K562 (cell line): ENCODE measurements around the gene HEMGN. TPM values are rescaled to one million over a fixed set of nuclear protein-coding genes. Genes with fewer than 3 reads are reported as not detected.

Source experiments
- CAMTA2 ChIP-seq: fragments of 250-450 bp; sonication (Bioruptor Pico); conservative IDR thresholded peaks from 2 replicates; pipeline ENCODE4 v1.5.1; 2022
- DLX4 ChIP-seq: fragments of 250-450 bp; sonication (Bioruptor Pico); IDR thresholded peaks from 2 replicates; pipeline ENCODE4 v1.6.1; 2021; ENCODE audit warnings: mild to moderate bottlenecking
- E2F3 ChIP-seq: fragments of 250-450 bp; sonication (Bioruptor Pico); IDR thresholded peaks from 2 replicates; pipeline ENCODE4 v1.4.0; 2020; ENCODE audit warnings: mild to moderate bottlenecking
- E2F5 ChIP-seq: sonication (generic); formaldehyde crosslinking; IDR thresholded peaks from 2 replicates; pipeline ENCODE4 v1.8.0; 2022; ENCODE audit warnings: mild to moderate bottlenecking, missing genetic modification reagents
- HMBOX1 ChIP-seq: sonication (generic); IDR thresholded peaks from 2 replicates; pipeline ENCODE4 v1.6.1; 2016
- JUND ChIP-seq, 2 experiments: IDR thresholded peaks; 2 replicates in 1 of 2; 3 replicates in 1 of 2; pipeline ENCODE4 v1.6.1; 2011; ENCODE audit warnings: borderline replicate concordance in 2 of 2, low read depth in 2 of 2, low read length in 2 of 2, improper control_type of control experiment in 1 of 2, missing biosample characterization in 1 of 2, missing genetic modification characterization in 1 of 2, missing genetic modification reagents in 1 of 2
- MAFK ChIP-seq: IDR thresholded peaks from 2 replicates; pipeline ENCODE4 v1.6.1; 2011; ENCODE audit warnings: low read length, improper control_type of control experiment
- MBD2 ChIP-seq: sonication (generic); IDR thresholded peaks from 2 replicates; pipeline ENCODE4 v1.6.1; 2016; ENCODE audit warnings: low read depth, borderline replicate concordance
- MLX ChIP-seq, 2 experiments: fragments of 450-650 bp in 1 of 2; sonication (generic) in 1 of 2; formaldehyde crosslinking; conservative IDR thresholded peaks; 2 replicates each; pipeline versions ENCODE4 v1.4.0 to v1.8.1; 2020 to 2022; ENCODE audit warnings: mild to moderate bottlenecking in 1 of 2, missing genetic modification reagents in 1 of 2
- POLR3G ChIP-seq: IDR thresholded peaks from 2 replicates; pipeline ENCODE4 v1.6.1; 2011; ENCODE audit not compliant: insufficient read length, insufficient replicate concordance; ENCODE audit errors: extremely low read depth
- RAD21 ChIP-seq, 2 experiments: fragments of 250-450 bp in 1 of 2; fragments of 450-650 bp in 1 of 2; sonication (Bioruptor Pico) in 1 of 2; formaldehyde crosslinking in 1 of 2; IDR thresholded peaks in 1 of 2; conservative IDR thresholded peaks in 1 of 2; 2 replicates each; pipeline versions ENCODE4 v1.4.0 to v1.8.0; 2020 to 2022; ENCODE audit warnings: mild to moderate bottlenecking in 2 of 2, moderate library complexity in 1 of 2
- RBM22 ChIP-seq: fragments of 200-400 bp; formaldehyde crosslinking; IDR thresholded peaks from 2 replicates; pipeline ENCODE4 v1.6.1; 2018; ENCODE audit warnings: low read length, low read depth; ENCODE audit not compliant: poor library complexity, severe bottlenecking
- SMAD3 ChIP-seq: fragments of 450-650 bp; formaldehyde crosslinking; conservative IDR thresholded peaks from 2 replicates; pipeline ENCODE4 v1.4.0; 2020; ENCODE audit warnings: mild to moderate bottlenecking
- SP2 ChIP-seq: IDR thresholded peaks from 2 replicates; pipeline ENCODE4 v1.6.1; 2011; ENCODE audit warnings: mild to moderate bottlenecking, low read depth, low read length, moderate library complexity; ENCODE audit not compliant: poor library complexity, severe bottlenecking; ENCODE audit errors: extremely low read depth
- TFAP4 ChIP-seq: sonication (generic); formaldehyde crosslinking; IDR thresholded peaks from 2 replicates; pipeline ENCODE4 v1.8.0; 2022; ENCODE audit warnings: missing genetic modification reagents, mild to moderate bottlenecking, moderate library complexity, borderline replicate concordance
- ZBTB12 ChIP-seq: fragments of 250-450 bp; sonication (Bioruptor Pico); IDR thresholded peaks from 2 replicates; pipeline ENCODE4 v1.4.0; 2020
- ZBTB49 ChIP-seq: sonication (generic); formaldehyde crosslinking; IDR thresholded peaks from 2 replicates; pipeline ENCODE4 v1.8.0; 2022; ENCODE audit warnings: missing genetic modification reagents, mild to moderate bottlenecking, borderline replicate concordance
- ZC3H11A ChIP-seq: IDR thresholded peaks from 2 replicates; pipeline ENCODE4 v1.6.1; 2012; ENCODE audit warnings: low read depth, low read length, improper control_type of control experiment
- ZNF41 ChIP-seq: fragments of 250-450 bp; sonication (Bioruptor Pico); conservative IDR thresholded peaks from 2 replicates; pipeline ENCODE4 v1.4.0; 2020; ENCODE audit warnings: mild to moderate bottlenecking
- polyA plus RNA-seq, 8 experiments: library from polyadenylated mRNA; depleted of rRNA in 4 of 8; stranded (reverse) in 5 of 8; unstranded in 3 of 8; fragments of >200 nt; fragmentation: Nextera tagmentation in 2 of 8; fragmentation: Illumina TruSeq in 1 of 8; extraction: Ambion mirVana in 2 of 8; extraction: Trizol in 1 of 8; gene quantifications; 2 replicates each; pipeline versions ENCODE4 v1.2.1 to v1.2.3, GENCODE V29; 2011 to 2014; ENCODE audit warnings: inconsistent platforms in 1 of 8, missing spikeins in 1 of 8
- total RNA-seq, 7 experiments: library from RNA; depleted of rRNA in 6 of 7; stranded (reverse); fragments of >200 nt in 6 of 7; fragmentation: Illumina TruSeq in 2 of 7; extraction: Trizol in 2 of 7; gene quantifications; 2 replicates each; pipeline versions ENCODE4 v1.2.1 to v1.2.3, GENCODE V29; 2011 to 2021; ENCODE audit warnings: low replicate concordance in 1 of 7

HEMGN gene
- total and polyA plus RNA-seq, 9 of the 15 experiments (the other 6 are each of a cell fraction or from before 2014, with no cell fraction given) = 56.3 to 258 (median 137) TPM

GRCh38 chr9:97938081-97938644 is at the start of gene HEMGN (continued):
- TF ChIP-seq MLX (CRISPR knock-in tag; conservative IDR thresholded peaks at IDR 0.05) = no peak
- TF ChIP-seq ZBTB49 (CRISPR knock-in tag) = no peak
- peak; percentile 73; the same call in 1 of the 2 replicates for TF ChIP-seq E2F3 (CRISPR knock-in tag)
- no peak for TF ChIP-seq CAMTA2 (CRISPR knock-in tag)
- no peak for TF ChIP-seq RAD21 (CRISPR knock-in tag; conservative IDR thresholded peaks at IDR 0.05 in 1 of 2, IDR thresholded peaks at IDR 0.05 in 1 of 2)
- TF ChIP-seq HMBOX1 = peak; percentile 86
- no peak for TF ChIP-seq SMAD3 (CRISPR knock-in tag)
- peak; percentile 80 for TF ChIP-seq MBD2
- TF ChIP-seq MAFK = peak; percentile 15; the same call in 1 of the 2 replicates
- no peak for TF ChIP-seq ZBTB12 (CRISPR knock-in tag)
- TF ChIP-seq JUND (IDR thresholded peaks at IDR 0.05; ENCODE audit: borderline replicate concordance, low read depth, low read length) = peak; percentile 77; the same call in 1 of the 2 replicates
- peak; percentile 70; the same call in 2 of the 3 replicates for TF ChIP-seq JUND (tag; IDR thresholded peaks at IDR 0.05; ENCODE audit: borderline replicate concordance, low read depth, low read length)
- no peak for TF ChIP-seq SP2
- TF ChIP-seq E2F5 (CRISPR knock-in tag) = no peak
- TF ChIP-seq ZC3H11A = no peak; the same call in 1 of the 2 replicates
- TF ChIP-seq TFAP4 (CRISPR knock-in tag) = no peak
- TF ChIP-seq ZNF41 (CRISPR knock-in tag) = no peak
- TF ChIP-seq RBM22 = no peak
- TF ChIP-seq POLR3G = no peak
- no peak for TF ChIP-seq DLX4 (CRISPR knock-in tag)
